GM19372 (cell line): ENCODE data around the gene KRTAP10-7.
"Not testable (repeated sequence)": the region's sequence is repeated elsewhere in the genome, so short reads cannot be mapped to it uniquely, and the experiment has no call there.

Source experiments
- ATAC-seq: cut with Tn5 transposase; IDR thresholded peaks from one replicate; pipeline ENCODE4 v1.9.1; 2021; ENCODE audit warnings: mild to moderate bottlenecking, low read depth, moderate library complexity; ENCODE audit not compliant: unreplicated experiment

The KRTAP10-7 gene

DNA sequence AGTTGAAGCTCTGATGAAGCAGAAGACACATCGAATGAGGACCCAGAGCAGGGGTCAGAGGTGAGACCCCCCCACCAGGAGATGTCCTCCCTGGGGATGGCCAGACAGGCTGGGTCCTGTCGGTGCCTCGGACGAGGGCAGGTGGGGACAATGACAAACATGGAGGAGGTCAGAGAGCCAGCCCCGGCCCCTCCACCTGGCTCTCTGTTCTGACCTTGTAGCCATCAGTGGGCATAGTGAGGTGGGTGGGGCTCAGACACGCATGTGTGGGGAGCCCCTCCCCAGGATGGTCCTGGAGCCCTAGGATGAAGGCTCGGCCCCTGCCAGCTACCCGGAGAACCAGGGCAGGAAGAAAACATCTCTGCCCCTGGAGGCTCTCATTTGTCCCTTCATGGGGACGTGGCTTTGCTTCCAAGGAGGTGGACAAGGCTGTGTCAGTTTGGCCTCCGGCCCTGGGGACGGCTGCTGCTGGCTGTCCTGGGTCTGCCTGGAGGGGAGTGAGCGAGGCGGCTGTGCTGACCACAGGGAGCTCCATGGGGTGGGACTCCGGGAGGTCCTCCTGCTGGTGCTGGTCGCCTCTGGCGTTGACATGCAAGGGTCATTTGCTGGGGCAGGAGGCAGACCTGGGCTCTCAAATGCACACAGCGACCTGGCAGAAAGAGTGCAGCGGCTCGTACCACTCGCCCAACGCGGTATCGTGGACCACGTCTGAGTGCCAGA, 10.7 kb upstream of the KRTAP10-7 start:
- ATAC-seq = no peak

DNA sequence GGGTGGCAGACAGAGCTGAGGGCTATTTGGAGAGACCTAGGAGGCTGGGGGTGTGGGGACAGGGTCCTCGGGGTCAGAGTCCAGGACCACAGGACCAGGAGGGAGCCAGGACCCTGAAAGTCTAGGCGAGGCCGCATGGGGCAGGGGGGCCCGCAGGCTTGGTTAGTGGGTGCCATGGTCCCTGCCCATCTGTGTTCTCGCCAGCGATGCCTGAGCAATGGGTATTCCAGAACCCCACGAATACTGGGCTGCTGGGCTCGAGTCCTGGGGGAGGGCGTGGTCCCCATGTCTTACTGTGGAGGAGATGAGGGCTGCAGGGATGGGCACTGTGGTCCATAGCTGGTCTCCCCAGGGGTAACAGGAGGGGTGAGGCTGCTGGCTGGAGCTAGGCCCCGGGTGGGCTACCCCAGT, 10.1 kb upstream of the KRTAP10-7 start:
- ATAC-seq = no peak

DNA sequence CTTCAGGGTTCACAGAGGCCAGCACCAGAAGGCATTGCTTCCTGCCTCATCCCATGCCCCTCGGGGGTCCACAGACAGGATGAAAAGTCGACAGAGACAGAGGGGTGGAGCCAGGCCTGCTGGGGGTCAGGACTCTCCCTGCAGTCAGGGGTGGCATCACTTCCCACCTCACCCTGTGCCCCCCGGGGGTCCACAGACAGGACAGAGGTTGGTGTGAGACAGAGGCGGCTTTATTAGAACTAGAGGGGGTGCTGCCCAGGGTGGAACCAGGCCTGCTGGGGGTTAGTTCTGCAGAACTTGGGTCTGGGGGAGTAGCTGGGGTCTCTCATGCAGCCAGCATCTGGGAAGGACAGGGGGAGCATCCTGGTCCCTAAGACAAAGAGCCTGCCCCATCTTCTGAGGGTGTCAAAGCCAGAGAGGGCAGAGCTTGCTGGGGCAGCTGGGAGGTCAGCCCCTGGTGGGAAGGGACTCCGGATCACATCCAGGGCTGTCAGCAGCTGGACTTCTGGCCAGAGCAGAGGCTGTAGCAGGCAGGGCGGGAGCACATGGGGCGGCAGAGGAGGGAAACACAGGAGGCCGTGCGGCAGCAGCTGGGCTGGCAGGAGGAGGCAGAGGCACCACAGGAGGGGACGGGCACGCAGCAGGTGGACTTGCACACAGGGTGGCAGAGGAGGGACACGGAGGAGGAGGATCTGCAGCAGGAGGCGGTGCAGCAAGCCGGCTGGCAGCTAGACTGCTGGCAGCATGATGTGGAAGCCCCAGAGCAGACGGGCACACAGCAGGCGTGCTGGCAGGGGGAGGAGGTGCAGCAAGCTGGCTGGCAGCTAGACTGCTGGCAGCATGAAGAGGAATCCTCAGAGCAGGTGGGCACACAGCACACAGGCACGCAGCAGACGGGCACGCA, 9.2 kb upstream of the KRTAP10-7 start:
- not testable (repeated sequence) for ATAC-seq

DNA sequence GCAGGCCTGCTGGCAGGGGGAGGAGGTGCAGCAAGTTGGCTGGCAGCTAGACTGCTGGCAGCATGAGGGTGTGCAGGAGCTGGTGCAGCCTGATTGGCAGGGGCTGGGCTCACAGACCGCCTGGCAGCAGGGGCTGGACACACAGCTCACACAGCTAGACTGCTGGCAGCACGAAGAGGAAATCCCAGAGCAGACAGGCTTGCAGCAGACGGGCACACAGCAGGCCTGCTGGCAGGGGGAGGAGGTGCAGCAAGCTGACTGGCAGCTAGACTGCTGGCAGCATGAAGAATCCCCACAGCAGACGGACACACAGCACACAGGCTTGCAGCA, 8.6 kb upstream of the KRTAP10-7 start:
- not testable (repeated sequence) for ATAC-seq

DNA sequence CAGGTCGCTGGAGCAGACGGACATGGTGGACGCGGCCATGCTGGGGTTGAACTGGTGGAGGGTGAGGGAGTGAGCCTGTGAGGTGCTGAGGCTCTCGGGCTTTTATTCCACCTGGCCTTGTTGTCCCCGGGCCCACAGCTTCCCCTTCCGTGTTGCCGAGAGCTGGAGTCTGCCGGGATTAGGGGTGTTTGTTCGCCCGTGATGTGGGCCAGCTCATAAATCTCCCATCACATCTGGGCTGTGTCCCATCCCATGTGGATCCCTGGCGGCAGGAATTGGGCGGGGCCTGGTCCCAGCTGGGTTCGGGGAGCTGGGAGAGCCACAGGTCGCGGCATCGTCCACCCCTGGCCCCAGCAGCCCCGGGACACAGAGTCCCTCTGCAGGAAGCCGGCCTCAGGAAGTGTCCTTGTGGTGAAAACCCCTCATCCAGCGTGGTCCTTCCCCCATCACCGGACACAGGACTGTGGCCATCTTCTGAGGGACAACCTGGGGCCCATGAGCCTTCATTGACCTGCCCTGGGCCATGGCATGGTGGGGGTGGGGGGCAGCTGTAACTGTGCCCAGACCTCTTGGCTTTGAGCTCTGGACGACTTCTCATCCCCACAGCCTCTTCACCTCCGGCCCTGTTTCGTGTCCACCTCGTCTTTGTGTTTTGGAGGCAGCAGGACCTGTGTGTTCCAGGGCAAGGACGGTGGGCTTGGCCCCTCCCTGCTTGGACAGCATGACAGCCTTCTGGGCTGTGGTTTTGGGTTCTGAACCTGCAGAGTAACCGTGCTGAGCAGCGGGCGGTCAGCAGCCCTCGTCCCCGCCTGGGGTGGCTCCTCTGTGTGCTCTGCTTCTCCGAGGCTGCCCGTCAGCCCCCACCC, 7.7 kb upstream of the KRTAP10-7 start, which contains the start of gene KRTAP10-6:
Gene KRTAP10-6, minus strand, starts transcription at position 60 of the 866 bp plus-strand sequence. Its CDS starts 21 bp downstream, at position 39.
- ATAC-seq = no peak

DNA sequence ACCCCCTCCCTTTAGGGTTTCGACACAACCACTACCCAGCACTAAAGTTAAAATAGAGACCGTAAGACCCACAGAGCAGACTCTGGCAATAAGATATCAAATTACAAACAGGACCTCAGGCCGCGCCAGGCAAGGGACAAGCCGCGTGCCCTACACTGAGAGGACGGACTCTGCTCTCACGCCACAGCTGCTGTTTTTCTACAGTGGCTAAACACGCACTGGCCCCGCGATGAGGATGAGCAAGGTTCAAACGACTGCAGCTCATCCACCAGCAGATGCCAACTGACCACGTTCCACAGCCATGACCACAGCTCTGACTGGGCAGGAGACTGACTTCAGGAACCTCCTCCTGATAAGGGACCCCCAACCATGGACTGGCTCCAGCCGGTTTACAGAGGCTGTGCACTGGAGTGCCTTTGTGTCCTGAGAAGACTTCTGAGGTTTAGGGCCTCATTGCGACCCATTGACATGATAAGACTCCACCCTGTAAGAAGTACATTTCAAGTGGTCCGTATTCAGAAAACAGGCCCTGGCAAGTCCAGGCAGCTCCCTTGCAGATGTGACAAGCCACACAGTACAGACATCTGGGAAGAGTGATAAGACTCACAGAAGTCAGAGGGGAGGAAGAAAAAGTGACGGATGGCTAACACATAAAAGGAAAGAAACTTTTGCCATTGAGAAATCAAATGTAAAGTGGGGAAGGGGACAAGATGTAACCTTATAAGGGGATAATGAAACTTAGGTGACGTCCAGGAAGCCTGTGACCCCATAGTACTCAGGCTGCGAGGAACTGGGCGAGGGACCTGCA, 6.6 kb upstream of the KRTAP10-7 start:
- no peak for ATAC-seq

DNA sequence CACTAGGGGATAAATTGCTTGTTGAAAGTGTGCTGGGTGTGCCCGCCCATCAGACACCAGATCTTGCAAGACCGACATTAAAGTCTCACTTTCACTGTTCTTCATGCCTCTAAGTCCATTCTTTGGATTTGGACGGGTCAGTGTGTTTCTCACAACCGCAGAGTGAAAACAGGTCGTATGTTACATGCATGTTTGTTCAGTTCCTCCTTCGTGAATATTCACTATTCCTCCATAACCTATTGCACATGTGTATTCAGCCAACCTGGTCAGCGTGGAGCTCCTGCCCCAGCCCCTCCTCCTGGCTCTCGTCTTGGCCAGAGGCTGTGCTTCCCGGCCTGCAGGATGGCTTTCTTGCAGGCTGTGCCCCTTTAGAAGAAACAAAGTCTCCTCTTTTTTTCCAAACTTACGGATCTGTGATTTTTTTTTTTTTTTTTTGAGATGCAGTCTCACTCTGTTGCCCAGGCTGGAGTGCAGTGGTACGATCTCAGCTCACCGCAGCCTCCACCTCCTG, 5.9 kb upstream of the KRTAP10-7 start:
- ATAC-seq = no peak

DNA sequence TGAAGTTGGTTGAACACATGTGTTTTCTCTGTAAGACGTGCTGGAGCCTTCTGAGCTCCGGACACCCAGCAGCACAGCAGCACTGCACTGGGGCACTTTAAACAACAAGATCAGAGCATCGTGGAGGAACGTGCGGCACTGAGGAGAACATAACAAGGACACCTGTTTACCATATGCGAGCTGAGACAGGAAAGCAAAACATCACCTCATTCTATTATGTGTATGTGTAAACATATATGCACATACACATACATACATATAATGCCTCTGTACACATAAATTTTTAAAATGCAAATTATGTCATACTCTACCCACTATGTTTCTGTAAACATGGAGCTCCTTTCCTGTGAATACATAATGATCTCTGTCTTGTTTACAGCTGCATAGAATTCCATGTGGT, 4.9 kb upstream of the KRTAP10-7 start:
- no peak for ATAC-seq

DNA sequence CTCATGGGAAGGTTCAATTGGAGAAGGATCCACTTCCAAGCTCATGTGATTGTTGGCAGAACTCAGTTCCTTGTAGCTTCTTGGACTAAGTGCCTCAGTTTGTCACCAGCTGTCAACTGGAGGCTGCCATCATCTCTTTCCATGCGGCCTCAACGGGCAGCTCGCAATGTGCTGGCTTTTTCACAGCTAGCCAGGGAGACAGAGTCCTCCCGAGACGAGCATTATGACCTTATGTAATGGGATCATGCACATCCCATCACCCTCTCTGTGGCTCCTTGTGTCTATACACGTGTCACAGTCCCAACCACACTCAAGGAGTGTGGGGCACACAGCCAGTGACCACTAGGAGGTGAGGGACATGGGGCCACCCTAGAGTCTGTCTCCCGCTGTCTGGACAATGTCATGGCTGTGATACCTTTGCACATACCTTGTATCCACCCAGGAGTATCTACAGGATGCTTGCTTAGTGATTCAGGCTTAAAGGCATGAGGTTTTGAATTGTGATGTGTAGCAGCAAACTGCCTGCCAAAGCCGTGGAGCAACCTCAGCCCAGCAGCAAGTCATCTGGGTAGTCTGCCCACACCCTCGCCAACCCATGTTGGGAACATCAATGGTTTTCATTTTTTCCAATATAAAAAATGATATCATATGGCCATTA, 4.2 kb upstream of the KRTAP10-7 start:
- no peak for ATAC-seq

DNA sequence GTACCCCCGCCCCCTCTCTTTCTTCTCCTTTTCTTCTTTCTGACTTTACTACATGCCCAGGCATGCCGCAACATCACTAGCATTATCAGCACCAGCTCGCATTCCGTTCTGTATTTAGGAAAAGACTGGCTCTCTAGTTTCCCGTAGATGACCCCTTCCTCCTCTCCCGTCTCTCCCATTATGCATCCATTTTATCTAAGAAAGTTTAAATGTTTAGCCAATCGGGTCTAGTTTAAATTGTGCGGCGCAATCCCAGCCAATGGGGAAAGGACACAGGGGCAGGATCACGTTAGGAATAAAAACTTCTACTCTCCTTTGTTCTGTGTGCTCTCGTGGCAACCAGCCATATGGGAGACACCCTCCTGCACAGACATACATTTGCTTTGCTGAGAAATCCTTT, 2.3 kb upstream of the KRTAP10-7 start:
- ATAC-seq = no peak

DNA sequence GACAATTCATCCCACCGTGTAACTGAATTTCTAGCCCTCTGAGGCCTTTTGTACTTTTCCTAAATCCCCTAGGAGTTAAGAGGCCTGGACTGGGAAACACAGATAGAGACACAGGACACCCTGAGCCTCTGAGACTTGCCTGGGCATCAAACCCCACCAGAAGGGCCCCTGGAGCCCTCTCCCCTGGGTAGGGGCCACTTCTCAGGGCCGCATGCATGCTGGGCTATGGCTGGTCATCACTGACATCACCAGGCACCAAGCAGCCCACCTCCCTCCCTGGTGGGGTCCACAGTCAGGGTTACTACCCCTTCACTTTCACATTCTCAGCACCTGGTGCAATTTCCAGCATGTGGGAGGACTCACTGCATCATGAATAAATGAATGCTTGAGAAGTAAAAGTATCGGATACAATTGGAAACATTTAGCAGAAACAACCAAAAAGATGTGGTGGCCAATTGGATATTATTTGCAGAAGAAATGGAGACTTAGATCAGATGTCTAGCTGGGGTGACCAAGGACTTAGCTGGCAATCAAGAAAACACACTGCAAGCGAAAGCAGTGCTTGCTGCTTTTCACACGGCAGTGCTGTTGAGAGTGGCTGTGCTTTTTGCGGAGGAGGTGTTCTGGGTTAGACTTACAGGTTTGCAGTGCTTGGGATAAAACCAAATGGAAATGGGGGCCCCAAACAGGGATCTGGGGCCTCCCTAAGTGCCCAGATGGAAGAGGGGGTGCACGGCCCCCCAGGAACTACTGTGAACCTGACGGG, 950 bp upstream of the KRTAP10-7 start:
- ATAC-seq = no peak

DNA sequence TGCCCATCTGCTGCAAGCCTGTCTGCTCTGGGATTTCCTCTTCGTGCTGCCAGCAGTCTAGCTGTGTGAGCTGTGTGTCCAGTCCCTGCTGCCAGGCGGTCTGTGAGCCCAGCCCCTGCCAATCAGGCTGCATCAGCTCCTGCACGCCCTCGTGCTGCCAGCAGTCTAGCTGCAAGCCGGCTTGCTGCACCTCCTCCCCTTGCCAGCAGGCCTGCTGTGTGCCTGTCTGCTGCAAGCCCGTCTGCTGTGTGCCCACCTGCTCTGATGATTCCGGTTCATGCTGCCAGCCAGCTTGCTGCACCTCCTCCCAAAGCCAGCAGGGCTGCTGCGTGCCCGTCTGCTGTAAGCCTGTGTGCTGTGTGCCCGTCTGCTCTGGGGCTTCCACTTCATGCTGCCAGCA, 694 bp downstream of the KRTAP10-7 start:
- not testable (repeated sequence) for ATAC-seq

DNA sequence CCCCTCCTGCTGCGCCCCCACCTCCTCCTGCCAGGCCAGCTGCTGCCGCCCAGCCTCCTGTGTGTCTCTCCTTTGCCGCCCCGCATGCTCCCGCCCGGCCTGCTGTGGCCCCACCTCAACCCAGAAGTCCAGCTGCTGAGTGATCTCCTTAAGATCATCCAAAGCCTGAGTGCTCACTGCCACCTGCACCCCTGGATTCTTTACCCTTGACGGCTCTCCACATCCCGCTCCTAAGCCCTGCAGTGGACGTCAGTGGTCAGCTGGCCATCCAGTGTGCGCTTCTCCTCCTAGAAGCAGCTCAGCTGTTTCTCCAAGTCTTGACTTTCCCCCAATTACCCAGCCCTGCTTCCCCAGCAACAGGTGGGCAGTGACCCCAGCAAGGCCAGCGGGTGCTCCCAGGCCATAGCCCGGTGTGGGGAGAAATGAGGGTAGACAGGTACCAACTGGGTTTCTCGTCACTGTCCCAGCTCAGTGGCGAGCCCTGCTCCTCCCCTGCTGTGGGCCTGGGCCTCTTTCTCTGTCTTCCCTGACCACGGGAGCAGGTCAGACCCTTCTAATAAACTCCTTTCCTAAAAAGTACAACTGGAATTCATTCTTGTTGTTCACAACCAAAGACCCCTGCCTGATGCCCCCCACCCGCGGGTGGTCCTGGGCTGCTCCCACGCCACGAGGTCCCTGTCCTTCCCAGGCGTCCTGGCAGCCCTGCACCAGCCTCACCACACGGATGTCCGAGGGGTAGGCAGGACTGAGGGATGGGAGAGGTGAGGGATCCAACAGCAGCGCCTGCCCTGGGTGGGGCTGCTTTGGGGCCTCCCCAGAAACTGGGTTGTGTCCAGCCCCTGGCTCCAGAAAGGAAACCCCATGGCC, 1.4 kb downstream of the KRTAP10-7 start:
- no peak for ATAC-seq

DNA sequence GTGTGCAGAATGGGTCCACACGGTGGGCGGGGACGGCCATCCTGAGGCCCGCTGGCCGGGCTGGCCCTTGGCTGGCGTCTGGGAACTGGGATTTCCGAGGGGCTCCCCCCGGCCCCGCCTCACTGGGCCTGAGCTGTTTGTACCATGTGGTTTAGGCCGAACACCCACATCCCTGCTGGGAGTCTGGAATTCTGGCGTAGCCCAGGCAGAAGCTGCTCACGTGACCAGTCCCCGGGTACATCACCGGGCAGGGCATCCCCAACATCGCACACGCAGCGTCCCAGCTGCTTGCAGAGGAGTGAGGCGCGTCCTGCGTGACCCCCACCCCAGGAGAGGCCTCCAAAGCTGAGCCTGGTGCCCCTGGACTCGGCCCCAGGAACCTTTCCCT, 2.1 kb downstream of the KRTAP10-7 start:
- no peak for ATAC-seq

DNA sequence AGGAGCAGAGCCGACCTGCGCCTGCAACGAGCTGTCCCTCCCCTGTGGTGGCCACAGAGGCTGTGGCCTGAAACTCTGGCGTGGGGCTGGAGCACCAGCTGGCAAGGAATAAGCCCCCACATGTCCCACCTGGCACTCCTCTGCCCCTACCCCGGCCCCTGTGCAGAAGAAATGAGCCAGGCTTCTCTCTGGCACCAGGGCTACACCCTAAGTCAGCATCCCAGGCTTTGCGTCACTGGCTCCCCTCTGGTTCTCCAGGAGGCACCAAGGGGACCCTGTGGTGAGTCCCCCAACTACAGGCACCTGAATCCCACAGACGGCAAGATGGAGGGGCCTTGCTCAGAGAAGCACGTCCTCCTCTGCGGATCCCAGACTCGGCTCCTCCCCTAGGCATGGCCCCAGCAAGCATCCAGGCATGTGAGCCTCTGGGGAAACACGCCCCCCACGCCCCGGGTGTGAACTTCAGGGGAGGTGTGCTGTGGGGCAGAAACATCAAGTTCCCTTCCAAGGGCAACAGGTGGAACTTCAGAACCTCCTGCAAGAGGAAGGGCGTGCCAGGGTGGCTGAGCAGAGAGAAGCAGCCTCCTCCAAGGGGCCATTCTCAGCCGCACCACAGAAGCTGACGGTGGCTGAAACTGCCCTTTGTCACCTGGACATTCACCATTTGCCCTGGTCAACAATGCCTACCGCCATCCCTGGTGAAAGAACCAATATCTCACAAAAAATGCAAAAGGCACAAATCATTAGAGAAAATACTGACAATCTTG, 2.9 kb downstream of the KRTAP10-7 start:
- ATAC-seq = no peak

DNA sequence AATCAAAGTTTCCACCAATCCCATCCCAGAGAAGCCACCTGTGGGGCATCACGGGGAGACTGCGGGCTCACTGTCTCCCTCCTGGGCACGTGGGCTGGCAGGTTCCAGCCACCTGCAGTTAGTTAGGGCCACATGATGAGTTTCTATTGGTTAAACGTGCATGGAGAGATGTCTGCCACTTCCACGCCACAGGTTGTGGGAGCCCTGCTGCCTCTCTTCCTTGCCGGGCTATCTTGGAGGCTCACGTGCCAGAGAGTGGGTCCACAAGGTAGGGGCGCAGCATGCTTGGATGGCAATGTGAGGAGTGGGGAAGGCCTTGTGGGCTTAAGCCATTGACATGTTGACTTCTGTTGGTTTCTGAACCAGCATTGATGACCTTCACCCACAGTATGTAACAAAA, 3.5 kb downstream of the KRTAP10-7 start:
- ATAC-seq = no peak

DNA sequence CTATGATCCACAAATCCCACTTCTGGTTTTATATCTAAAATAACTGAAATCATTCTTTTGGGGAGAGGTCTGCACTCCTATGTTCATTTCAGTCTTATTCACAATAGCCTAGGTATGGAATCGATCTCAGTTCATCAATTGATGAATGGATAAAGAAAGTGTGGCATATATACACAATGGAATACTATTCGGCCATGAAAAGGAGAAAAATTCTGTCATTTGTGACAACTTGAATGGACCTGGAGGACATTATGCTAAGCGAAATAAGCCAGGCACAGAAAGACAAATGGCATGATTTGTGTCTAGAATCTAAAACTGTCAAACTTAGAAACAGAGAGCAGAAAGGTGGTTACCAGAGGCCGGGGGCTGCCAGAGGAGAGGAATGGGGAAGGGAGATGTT, 6.1 kb downstream of the KRTAP10-7 start:
- ATAC-seq = no peak
